HUES64 (cell line): ENCODE results near the gene ACSBG1.

ENCODE experiments used
- H3K27ac ChIP-seq: 2 replicates; pipeline ENCODE4 v1.7.0; 2013; ENCODE audit warnings: low read depth, low read length, inconsistent platforms
- H3K27me3 ChIP-seq: 2 replicates; pipeline ENCODE4 v1.6.1; 2013; ENCODE audit warnings: mild to moderate bottlenecking, low read length; ENCODE audit not compliant: insufficient read depth
- H3K36me3 ChIP-seq: 2 replicates; pipeline ENCODE4 v1.6.1; 2013; ENCODE audit warnings: mild to moderate bottlenecking, low read length; ENCODE audit not compliant: insufficient read depth
- H3K4me1 ChIP-seq: 2 replicates; pipeline ENCODE4 v1.6.1; 2013; ENCODE audit warnings: mild to moderate bottlenecking, low read length, moderate library complexity; ENCODE audit not compliant: insufficient read depth
- H3K4me3 ChIP-seq: 2 replicates; pipeline ENCODE4 v1.5.1; 2013; ENCODE audit warnings: mild to moderate bottlenecking, low read length, moderate library complexity
- H3K9ac ChIP-seq: 2 replicates; pipeline ENCODE4 v1.6.1; 2013; ENCODE audit warnings: mild to moderate bottlenecking, low read depth, low read length
- H3K9me3 ChIP-seq: 2 replicates; pipeline ENCODE4 v1.6.1; 2013; ENCODE audit warnings: low read depth, low read length; ENCODE audit not compliant: insufficient read depth
- WGBS: fragments of 150-250, 120-280 bp; methylation state at CpG from one replicate; pipeline ENCODE4 v1.1.7; 2013; ENCODE audit warnings: missing lambda C conversion rate; 5-methylcytosine and 5-hydroxymethylcytosine counted together

Gene ACSBG1

GRCh38 chr15:78207641-78208340, 26.6 kb downstream of the ACSBG1 start:
- no peaks in the 10 kb centered on the region for H3K36me3 ChIP-seq
- no peak overlapping the region for H3K9ac ChIP-seq
- H3K4me3 ChIP-seq: no peak overlapping the region
- H3K27ac ChIP-seq: no peak overlapping the region
- H3K4me1 ChIP-seq: no peaks in the 10 kb centered on the region
- 93% methylated on average over 8 of the region's 8 CpGs for WGBS
- no peaks in the 10 kb centered on the region for H3K9me3 ChIP-seq
- H3K27me3 ChIP-seq: no peaks in the 10 kb centered on the region

GRCh38 chr15:78207110-78207458, 27.3 kb downstream of the ACSBG1 start:
- Histone ChIP-seq H3K27ac (no peak overlapping the region), H3K27me3 (no peaks in the 10 kb centered on the region), H3K4me3 (no peak overlapping the region), H3K36me3 (no peaks in the 10 kb centered on the region), H3K9me3 (no peaks in the 10 kb centered on the region), H3K9ac (no peak overlapping the region), H3K4me1 (no peaks in the 10 kb centered on the region)
- 89% methylated on average over 5 of the region's 5 CpGs for WGBS

GRCh38 chr15:78206326-78207109, 27.8 kb downstream of the ACSBG1 start:
- Histone ChIP-seq H3K9me3 (no peaks in the 10 kb centered on the region), H3K4me3 (no peak overlapping the region), H3K36me3 (no peaks in the 10 kb centered on the region), H3K27ac (no peak overlapping the region), H3K27me3 (no peaks in the 10 kb centered on the region), H3K4me1 (no peaks in the 10 kb centered on the region), H3K9ac (no peak overlapping the region)
- 79% methylated on average over 12 of the region's 12 CpGs for WGBS

DNA sequence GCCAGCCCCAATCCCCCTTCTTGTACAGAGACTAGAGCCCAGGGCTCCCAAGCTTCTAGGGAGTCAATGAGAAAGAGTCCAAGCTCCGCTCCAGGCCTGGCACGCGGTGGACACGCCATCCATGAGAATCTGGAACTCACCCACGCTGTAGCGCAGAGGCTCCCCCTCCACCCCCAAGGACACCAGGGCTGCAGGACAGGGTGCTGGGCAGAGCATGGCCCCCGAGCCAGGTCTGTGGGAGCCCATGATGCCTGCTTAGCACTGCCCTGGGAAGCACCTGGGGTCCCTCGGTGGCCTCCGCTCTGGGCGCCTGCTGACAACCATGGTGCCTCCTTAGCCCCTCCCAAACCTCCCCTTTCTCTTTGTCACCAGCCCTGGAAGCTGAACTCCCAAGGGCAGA, 28.5 kb downstream of the ACSBG1 start:
- H3K27ac ChIP-seq: no peak overlapping the region
- H3K36me3 ChIP-seq: no peaks in the 10 kb centered on the region
- 94% methylated on average over 10 of the region's 10 CpGs for whole genome bisulfite sequencing
- H3K27me3 ChIP-seq: no peaks in the 10 kb centered on the region
- no peak overlapping the region for H3K4me3 ChIP-seq
- H3K4me1 ChIP-seq: no peaks in the 10 kb centered on the region
- H3K9ac ChIP-seq: no peak overlapping the region
- no peaks in the 10 kb centered on the region for H3K9me3 ChIP-seq

GRCh38 chr15:78205337-78205736, 29.0 kb downstream of the ACSBG1 start:
- no peaks in the 10 kb centered on the region for H3K27me3 ChIP-seq
- H3K27ac ChIP-seq: no peak overlapping the region
- H3K9ac ChIP-seq: no peak overlapping the region
- 90% methylated on average over 1 of the region's 1 CpG for WGBS
- no peaks in the 10 kb centered on the region for H3K4me1 ChIP-seq
- no peak overlapping the region for H3K4me3 ChIP-seq
- H3K9me3 ChIP-seq: no peaks in the 10 kb centered on the region
- H3K36me3 ChIP-seq: no peaks in the 10 kb centered on the region

- no peaks in the 10 kb centered on the region for H3K9me3 ChIP-seq
- no peak overlapping the region for H3K9ac ChIP-seq
- H3K27me3 ChIP-seq: no peaks in the 10 kb centered on the region
- no peaks in the 10 kb centered on the region for H3K4me1 ChIP-seq
- no peaks in the 10 kb centered on the region for H3K36me3 ChIP-seq
- 89% methylated on average over 17 of the region's 17 CpGs for WGBS
- no peak overlapping the region for H3K4me3 ChIP-seq
- H3K27ac ChIP-seq: no peak overlapping the region
Observed at GRCh38 chr15:78204351-78205309, 29.7 kb downstream of the ACSBG1 start.

GRCh38 chr15:78203346-78204225, 30.8 kb downstream of the ACSBG1 start:
- H3K4me1 ChIP-seq: no peaks in the 10 kb centered on the region
- H3K27me3 ChIP-seq: no peaks in the 10 kb centered on the region
- H3K36me3 ChIP-seq: no peaks in the 10 kb centered on the region
- H3K9me3 ChIP-seq: no peaks in the 10 kb centered on the region
- H3K9ac ChIP-seq: no peak overlapping the region
- no peak overlapping the region for H3K27ac ChIP-seq
- WGBS: 92% methylated on average over 14 of the region's 14 CpGs
- no peak overlapping the region for H3K4me3 ChIP-seq

DNA sequence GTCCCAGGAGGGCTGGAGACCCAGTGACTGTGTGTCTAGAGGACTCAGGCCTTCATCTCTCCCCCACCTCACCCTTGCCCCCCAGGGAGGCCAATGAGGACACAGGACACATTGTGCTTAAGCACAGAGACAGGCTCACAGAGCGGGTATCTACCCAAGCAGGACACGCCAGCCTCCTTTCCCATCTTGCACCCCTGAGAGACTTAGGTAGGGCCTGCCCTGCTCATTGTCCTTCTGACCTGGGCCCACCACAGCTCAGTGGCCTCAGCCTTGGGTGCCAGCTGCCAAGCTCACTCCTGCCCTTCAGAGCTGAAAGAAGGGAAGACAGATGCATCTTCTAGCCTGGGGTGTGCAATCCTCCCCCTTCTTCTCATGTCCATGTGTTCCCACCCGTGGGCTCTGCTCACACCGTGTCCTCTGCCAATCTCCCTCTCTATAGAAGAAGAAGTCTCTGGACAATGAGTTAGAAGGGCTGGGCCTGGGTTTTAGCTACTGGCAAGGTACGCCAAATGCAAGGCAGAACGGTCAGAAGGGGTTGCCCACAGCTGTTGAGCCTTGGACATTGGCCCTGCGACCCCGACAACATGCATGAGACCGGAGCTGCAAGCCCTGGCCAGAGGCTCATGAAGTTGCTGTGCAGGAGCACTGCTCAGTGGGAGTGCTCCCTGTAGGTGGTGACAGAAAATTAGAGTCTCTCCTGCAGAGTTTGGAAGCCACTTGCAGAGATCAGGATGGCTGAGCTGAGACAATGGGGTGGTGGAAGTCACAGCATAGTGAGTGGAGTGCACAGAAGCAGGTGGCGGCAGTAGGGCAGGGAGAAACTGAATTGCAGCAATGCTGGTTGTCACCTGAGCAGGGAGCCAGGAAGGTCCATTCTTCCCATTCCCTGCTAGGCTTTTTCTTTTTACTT, 32.8 kb downstream of the ACSBG1 start:
- H3K4me3 ChIP-seq: no peak overlapping the region
- H3K27me3 ChIP-seq: no peaks in the 10 kb centered on the region
- no peaks in the 10 kb centered on the region for H3K9me3 ChIP-seq
- WGBS: 88% methylated on average over 9 of the region's 10 CpGs
- H3K4me1 ChIP-seq: no peaks in the 10 kb centered on the region
- no peak overlapping the region for H3K27ac ChIP-seq
- H3K36me3 ChIP-seq: no peaks in the 10 kb centered on the region
- no peak overlapping the region for H3K9ac ChIP-seq

GRCh38 chr15:78200276-78200930, 34.0 kb downstream of the ACSBG1 start:
- Histone ChIP-seq H3K36me3 (no peaks in the 10 kb centered on the region), H3K27ac (no peak overlapping the region), H3K9me3 (no peaks in the 10 kb centered on the region), H3K9ac (no peak overlapping the region), H3K27me3 (no peaks in the 10 kb centered on the region), H3K4me3 (no peak overlapping the region), H3K4me1 (no peaks in the 10 kb centered on the region)
- whole genome bisulfite sequencing: 95% methylated on average over 10 of the region's 10 CpGs
